ENCODE data around the gene VSIG8. TPM values are rescaled to one million over a fixed set of nuclear protein-coding genes. Genes with fewer than 3 reads are reported as not detected.

The VSIG8 gene
- total and polyA plus RNA-seq, 2 of the 4 experiments (the other 2 are of a cell fraction), result not detected

GRCh38 chr1:159891275-159892157 is 29.1 kb upstream of the VSIG8 start (continued):
- TF ChIP-seq ELK1 (IDR thresholded peaks at IDR 0.05; ENCODE audit: borderline replicate concordance, low read depth, low read length) (no peak), CEBPB (IDR thresholded peaks at IDR 0.05; ENCODE audit: low read depth, low read length) (no peak)

All from IMR-90 (cell line).